ENCODE data around the gene CX3CR1.

Gene CX3CR1

DNA sequence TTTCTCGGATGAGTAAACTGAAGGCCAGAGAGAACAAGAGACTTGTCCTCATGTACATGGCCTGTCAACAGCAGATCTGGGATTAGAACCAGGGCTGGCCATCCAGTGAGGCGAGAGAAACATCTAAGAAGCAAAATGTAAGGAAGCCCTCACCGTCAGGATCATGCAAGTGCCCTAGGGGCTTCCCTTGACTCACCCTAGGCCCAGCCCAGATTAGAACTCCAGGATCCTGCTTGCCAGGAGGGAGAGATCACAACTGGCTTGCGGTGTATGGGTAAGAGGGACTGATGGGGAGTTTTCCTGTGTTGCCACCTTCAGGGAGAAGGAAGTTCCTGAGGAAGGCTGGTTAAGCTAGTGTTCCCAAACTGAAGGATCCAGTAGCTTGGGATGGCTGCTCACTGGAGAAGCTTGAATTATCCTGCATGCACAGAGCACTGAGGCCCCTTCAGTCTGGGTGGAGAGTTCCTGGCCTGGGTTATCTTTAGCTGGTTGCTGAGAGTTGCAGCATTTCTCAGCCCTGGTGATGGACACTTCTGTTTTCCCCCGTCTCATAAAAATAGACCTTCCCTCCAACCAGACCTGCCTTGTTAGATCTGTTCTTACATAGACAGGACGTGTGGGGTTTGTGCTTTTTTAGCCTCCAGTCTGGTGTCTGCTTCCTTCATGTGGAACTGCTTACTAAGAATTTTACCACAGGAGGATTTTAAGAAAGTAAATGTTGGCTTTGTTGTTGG, 59.3 kb downstream of the CX3CR1 start:
- no peak for DNase-seq

DNA sequence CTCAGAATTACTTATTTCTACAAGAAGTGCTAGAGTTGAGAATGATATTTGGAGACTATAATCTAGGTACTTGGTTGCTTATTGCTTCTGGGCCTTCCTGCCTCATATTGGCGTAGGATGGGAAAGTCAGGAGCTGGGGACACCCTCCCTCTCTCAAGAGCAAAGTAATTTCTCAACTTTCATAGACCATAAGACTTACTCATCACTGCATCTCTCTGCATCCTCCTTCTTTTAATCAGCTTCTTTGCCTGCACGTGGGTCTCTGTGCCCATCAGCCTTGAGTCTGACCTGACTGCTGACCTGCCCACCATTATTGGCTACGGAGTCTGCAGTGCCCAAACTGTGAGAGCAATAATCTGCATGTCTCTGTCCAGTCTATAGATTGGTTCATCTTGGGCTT, 60.1 kb downstream of the CX3CR1 start:
- DNase-seq = no peak

DNA sequence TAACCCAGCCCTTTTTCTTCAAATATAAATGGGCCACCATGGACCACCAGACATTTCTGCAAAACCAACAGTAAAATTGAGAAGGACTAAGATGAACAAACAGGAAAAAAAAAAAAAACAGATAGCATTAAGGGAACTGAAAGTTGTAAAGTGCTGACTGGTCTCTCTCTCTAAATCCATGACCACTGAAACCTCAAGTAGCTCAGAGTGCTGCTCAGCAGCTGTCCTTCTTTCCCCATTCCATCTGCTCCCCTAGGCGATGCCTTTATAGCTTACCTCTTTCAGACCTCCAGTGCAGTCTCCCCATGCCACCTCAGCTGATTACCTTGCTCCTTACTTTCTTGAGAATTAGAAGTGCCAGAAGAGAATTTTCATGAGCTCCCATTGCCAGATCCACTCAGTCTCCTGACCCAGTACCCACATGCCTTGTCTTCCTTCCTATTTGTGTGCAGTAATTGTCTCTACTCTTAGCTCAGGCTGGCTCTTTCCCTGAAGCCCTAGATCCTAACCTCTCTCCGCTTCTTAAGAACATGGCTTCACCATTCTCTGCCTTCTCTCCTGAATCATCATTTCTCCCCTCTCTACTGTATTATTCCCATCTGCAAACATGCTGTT, 63.6 kb downstream of the CX3CR1 start:
- no peak for DNase-seq

DNA sequence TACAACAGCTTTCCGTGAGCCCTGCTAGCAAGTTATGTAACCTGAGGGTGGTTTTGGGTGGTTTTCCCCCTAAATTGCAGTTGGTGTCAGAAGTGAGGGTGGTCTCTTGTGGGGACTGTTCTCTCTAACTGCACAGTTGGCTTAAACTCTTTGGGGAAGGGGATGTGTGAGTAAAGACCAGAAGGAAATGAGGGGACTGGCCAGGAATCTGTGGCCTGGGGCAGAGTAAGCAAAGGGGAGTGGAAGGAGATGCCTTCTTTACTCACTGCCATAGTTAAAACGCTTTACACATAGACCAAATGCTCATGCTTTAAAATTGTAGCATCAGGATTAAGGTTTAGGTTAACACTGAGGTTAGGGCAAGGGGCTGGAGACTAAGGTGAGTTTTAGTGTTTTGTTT, 66.2 kb downstream of the CX3CR1 start:
- no peak for DNase-seq

Data from effector CD4-positive, alpha-beta T cell (primary cell).